GM21515 (cell line): Measurements from ENCODE around the gene MFSD12.
"Not testable (repeated sequence)": the region's sequence is repeated elsewhere in the genome, so short reads cannot be mapped to it uniquely, and the experiment has no call there.

ENCODE experiments used
- ATAC-seq: cut with Tn5 transposase; IDR thresholded peaks from one replicate; pipeline ENCODE4 v1.9.1; 2021; ENCODE audit not compliant: unreplicated experiment

Gene MFSD12

GRCh38 chr19:3537438-3538240 is 19.7 kb downstream of the MFSD12 start:
- ATAC-seq, result no peak

DNA sequence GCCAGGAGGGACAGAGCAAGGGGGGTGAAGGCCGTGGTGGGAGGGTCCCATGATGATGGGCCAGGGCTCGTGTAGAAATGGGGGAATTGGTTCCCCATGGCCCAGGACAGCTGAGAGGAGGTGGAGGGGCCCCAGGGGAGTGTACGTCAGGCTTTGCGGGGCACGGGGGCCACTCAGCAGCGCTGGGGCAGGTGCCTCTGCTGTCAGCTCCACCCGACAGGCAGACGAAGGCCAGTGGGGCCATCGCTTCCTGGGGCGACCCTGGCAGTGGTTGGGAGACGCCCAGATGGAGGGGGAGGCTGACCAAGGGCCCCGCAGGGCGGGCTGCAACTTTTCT is 20.3 kb downstream of the MFSD12 start:
- ATAC-seq, result no peak

GRCh38 chr19:3536429-3537100 is 20.8 kb downstream of the MFSD12 start:
- ATAC-seq, result no peak

DNA sequence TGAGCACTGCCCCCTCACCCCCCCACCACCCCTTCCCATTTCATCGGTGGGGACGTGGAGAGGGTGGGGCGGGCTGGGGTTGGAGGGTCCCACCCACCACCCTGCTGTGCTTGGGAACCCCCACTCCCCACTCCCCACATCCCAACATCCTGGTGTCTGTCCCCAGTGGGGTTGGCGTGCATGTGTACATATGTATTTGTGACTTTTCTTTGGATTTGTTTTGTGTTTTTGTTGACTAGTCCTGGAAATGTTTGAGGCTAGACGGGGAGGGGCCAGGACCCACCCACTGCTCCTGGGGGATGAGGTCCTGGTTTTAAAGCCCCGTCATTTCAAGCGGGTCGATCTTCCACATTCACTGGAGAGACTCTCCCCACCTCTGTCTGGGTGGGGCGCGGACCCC is 21.4 kb downstream of the MFSD12 start:
- ATAC-seq, result no peak

DNA sequence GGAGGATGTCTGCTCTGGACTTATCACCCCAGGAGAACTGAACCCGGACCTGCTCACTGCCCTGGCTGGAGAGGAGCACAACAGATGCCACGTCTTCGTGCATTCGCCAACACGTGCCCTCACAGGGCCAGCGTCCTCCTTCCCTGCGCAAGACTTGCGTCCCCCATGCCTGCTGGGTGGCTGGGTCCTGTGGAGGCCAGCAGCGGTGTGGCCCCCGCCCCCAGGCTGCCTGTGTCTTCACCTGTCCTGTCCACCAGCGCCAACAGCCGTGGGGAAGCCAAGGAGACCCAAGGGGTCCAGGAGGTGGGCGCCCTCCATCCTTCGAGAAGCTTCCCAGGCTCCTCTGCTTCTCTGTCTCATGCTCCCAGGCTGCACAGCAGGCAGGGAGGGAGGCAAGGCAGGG is 21.8 kb downstream of the MFSD12 start:
- ATAC-seq, result no peak

DNA sequence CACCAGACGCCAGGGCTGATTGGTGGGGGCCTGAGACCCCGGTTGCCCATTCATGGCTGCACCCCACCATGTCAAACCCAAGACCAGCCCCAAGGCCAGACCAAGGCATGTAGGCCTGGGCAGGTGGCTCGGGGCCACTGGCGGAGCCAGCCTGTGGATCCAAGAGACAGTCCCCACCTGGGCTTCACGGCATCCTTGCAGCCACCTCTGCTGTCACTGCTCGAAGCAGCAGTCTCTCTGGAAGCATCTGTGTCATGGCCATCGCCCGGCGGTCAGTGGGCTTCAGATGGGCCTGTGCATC is 22.2 kb downstream of the MFSD12 start:
- ATAC-seq, result no peak

DNA sequence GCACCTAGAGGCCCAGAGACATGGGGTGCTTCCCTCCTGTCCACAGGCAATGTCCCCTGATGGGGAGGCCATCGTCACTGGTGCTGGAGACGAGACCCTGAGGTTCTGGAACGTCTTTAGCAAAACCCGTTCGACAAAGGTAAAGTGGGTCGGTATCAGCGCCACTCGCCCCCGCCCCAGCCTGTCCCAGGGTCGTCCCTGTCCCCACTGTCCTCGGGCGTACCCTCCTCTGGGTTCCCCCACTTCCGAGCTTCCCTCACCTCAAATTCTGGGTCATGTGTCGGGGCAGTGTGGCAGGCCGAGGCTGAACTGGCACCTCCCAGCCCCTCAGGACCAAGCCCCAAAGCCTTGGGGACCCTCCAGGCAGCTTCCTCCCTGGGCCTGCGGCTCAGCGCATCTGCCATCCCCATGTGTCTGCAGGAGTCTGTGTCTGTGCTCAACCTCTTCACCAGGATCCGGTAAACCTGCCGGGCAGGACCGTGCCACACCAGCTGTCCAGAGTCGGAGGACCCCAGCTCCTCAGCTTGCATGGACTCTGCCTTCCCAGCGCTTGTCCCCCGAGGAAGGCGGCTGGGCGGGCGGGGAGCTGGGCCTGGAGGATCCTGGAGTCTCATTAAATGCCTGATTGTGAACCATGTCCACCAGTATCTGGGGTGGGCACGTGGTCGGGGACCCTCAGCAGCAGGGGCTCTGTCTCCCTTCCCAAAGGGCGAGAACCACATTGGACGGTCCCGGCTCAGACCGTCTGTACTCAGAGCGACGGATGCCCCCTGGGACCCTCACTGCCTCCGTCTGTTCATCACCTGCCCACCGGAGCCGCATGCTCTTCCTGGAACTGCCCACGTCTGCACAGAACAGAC is 22.8 kb downstream of the MFSD12 start:
- ATAC-seq, result no peak

DNA sequence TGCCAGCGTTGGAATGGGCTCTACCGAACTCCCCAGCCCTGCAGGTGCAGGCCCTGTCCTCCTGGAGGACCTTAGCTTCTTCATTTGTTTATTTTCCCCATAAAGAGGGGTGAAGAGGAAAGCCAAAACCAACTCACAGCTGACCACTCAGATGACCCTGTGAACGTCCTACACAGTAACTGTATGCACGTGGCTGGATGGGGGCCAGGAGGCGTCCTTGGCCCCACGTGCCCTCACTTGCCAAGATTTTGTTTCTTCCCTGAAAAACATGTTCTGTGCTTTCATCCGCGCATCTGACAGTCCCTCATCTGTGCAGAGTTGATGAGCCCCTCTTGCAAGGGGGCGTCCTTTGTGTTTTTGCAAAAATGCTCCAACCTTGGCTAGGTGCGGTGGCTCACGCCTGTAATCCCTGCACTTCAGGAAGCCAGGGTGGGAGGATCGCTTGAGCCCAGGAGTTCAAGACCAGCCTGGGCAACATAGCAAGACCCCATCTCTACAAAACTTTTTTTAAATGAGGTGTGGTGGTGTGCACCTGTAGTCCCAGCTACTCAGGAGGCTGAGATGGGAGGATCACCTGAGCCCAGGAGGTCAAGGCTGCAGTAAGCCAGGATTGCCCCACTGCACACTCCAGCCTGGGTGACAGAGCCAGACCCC is 23.7 kb downstream of the MFSD12 start:
- ATAC-seq, result no peak

- ATAC-seq, result no peak
Observed at GRCh38 chr19:3533033-3533432, 24.4 kb downstream of the MFSD12 start.

DNA sequence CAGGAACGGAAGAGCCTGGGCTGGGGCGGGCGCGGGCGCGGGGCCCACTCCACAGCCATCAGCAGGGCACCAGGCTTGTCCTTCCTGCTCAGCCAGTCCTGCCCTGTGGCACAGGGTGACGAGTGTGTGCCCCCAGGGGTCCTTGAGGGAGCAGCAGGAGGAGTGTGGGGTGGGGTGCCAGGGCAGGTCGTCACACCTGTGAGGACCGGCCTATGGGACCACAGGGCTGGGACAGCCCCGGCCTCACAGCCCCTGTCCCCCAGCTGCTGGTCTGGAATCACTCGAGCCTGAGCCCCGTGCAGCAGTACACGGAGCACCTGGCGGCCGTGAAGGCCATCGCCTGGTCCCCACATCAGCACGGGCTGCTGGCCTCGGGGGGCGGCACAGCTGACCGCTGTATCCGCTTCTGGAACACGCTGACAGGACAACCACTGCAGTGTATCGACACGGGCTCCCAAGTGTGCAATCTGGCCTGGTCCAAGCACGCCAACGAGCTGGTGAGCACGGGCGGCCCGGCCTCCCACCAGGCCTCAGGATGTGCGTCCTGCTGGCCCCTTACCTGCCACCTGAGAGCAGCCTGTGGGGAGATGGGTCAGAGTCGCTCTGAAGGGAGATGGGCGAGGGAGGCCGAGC is 25.1 kb downstream of the MFSD12 start:
- ATAC-seq, result no peak

GRCh38 chr19:3531716-3532115 is 25.7 kb downstream of the MFSD12 start:
- no peak for ATAC-seq

- no peak for ATAC-seq
Observed at GRCh38 chr19:3530389-3530788, 27.0 kb downstream of the MFSD12 start.

DNA sequence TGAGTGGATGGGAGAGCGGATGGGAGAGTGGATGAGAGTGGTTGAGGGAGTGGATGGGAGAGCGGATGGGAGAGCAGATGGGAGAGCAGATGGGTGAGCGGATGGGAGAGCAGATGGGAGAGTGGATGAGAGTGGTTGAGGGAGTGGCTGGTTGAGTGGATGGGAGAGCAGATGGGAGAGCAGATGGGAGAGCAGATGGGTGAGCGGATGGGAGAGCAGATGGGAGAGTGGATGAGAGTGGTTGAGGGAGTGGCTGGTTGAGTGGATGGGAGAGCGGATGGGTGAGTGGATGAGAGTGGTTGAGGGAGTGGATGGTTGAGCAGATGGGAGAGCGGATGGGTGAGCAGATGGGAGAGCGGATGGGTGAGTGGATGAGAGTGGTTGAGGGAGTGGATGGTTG is 28.1 kb downstream of the MFSD12 start:
- not testable (repeated sequence) for ATAC-seq

DNA sequence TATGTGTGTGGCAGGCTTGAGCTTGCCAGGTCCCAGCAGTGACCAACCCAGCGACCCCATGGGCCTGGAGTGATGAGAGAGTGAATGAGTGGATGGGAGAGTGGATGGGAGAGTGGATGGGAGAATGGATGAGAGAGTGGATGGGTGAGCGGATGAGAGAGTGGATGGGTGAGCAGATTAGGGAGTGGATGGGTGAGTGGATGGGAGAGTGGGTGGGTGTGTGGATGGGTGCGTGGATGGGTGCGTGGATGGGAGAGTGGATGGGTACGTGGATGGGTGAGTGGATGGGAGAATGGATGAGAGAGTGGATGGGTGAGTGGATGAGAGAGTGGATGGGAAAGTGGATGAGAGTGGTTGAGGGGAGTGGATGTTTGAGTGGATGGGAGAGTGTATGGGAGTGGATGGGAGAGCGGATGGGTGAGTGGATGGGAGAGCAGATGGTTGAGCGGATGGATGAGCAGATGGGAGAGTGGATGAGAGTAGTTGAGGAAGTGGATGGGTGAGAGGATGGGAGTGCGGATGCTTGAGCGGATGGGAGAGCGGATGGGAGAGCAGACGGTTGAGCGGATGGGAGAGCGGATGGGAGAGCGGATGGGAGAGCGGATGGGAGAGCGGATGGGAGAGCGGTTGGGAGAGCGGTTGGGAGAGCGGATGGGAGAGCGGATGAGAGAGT is 28.7 kb downstream of the MFSD12 start:
- ATAC-seq, result no peak

- no peak for ATAC-seq
Observed at GRCh38 chr19:3528080-3528479, 29.3 kb downstream of the MFSD12 start.

GRCh38 chr19:3527238-3527910 is 30.0 kb downstream of the MFSD12 start:
- no peak for ATAC-seq

- no peak for ATAC-seq
Observed at GRCh38 chr19:3526507-3527237, 30.7 kb downstream of the MFSD12 start.

DNA sequence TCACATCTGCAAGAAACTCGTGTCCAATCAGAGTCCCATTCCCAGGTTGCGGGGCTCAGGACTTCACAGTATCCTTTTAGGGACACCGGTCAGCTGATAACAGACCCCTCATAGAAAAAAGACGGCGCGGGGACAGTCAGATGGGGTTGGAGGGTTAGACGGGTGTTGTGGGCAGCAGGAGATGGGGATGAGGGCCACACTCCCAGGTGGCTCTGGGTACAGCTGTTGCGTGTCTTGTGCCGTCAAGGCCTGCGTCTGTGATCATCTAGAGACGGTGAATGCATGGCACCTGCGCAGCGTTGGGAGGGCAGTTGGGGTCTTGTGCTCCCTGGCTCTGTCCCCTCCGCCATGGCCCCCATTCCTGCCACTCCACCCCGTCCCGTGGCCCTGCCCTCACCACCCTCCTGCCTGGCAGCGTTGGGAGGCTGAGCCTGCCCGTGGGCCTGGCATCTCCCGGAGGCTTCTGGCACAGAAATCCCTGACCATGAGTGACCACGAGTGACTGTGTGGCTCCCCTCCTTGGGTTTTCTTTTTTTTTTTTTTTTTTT is 32.4 kb downstream of the MFSD12 start:
- no peak for ATAC-seq
